ENCODE results near the gene CUX1.
"Not testable (repeated sequence)": the region's sequence is repeated elsewhere in the genome, so short reads cannot be mapped to it uniquely, and the experiment has no call there.

The CUX1 gene

GRCh38 chr7:102297487-102298218 lies 480.2 kb downstream of the CUX1 start:
- DNase-seq = no peak

- DNase-seq = no peak
Observed at GRCh38 chr7:102300643-102301221, 483.3 kb downstream of the CUX1 start.

- not testable (repeated sequence) for DNase-seq
Observed at GRCh38 chr7:102301367-102301766, 483.9 kb downstream of the CUX1 start.

- no peak for DNase-seq
Observed at GRCh38 chr7:102302025-102302424, 484.6 kb downstream of the CUX1 start.

- no peak for DNase-seq
Observed at GRCh38 chr7:102303669-102304422, 486.4 kb downstream of the CUX1 start.

- DNase-seq = no peak
Observed at GRCh38 chr7:102304668-102305067, 487.2 kb downstream of the CUX1 start.

- DNase-seq = no peak
Observed at GRCh38 chr7:102305414-102306268, 488.2 kb downstream of the CUX1 start.

GRCh38 chr7:102306916-102307677 lies 489.7 kb downstream of the CUX1 start:
- DNase-seq = no peak

GRCh38 chr7:102310414-102310815 lies 493.0 kb downstream of the CUX1 start:
- DNase-seq = no peak

- no peak for DNase-seq
Observed at GRCh38 chr7:102312317-102312716, 494.9 kb downstream of the CUX1 start.

- no peak for DNase-seq
Observed at GRCh38 chr7:102313997-102314780, 496.8 kb downstream of the CUX1 start.

GRCh38 chr7:102317231-102318059 lies 500.0 kb downstream of the CUX1 start:
- DNase-seq = no peak

- DNase-seq = no peak
Observed at GRCh38 chr7:102318482-102318971, 501.1 kb downstream of the CUX1 start.

GRCh38 chr7:102319671-102320070 lies 502.2 kb downstream of the CUX1 start:
- DNase-seq = no peak

- no peak for DNase-seq
Observed at GRCh38 chr7:102320181-102320580, 502.8 kb downstream of the CUX1 start.

GRCh38 chr7:102320601-102321350 lies 503.4 kb downstream of the CUX1 start:
- no peak for DNase-seq

GRCh38 chr7:102321351-102322201 lies 504.1 kb downstream of the CUX1 start:
- DNase-seq = no peak

GRCh38 chr7:102322202-102322715 lies 504.8 kb downstream of the CUX1 start:
- DNase-seq = no peak

GRCh38 chr7:102323914-102324195 lies 506.4 kb downstream of the CUX1 start:
- no peak for DNase-seq

All from AML-193 (cell line).